Esophagus muscularis mucosa (tissue), 4 donors: ENCODE measurements around the gene SH3BP5. TPM values are rescaled to one million over a fixed set of nuclear protein-coding genes. Genes with fewer than 3 reads are reported as not detected.
"Not testable (repeated sequence)": the region's sequence is repeated elsewhere in the genome, so short reads cannot be mapped to it uniquely, and the experiment has no call there.

Source experiments
- DNase-seq: peaks from one replicate; pipeline ENCODE4 v3.0.0-alpha.2; 2017; ENCODE audit errors: extremely low spot score
- H3K27ac ChIP-seq, 4 donors: fragments of 200-600 bp; sonication (generic); replicated peaks in 1 of 4; 1 replicate in 3 of 4; 2 replicates in 1 of 4; pipeline ENCODE4 v1.5.1; 2016 to 2019; ENCODE audit warnings: mild to moderate bottlenecking in 1 of 4
- H3K27me3 ChIP-seq, 4 donors: fragments of 200-600 bp; sonication (generic); one replicate each; pipeline versions ENCODE4 v1.5.1 to v1.6.0; 2016 to 2019
- H3K36me3 ChIP-seq, 4 donors: fragments of 200-600 bp; sonication (generic); one replicate each; pipeline ENCODE4 v1.5.1; 2016 to 2019
- H3K4me1 ChIP-seq, 4 donors: fragments of 200-600 bp; sonication (generic); one replicate each; pipeline ENCODE4 v1.5.1; 2016 to 2019
- H3K4me3 ChIP-seq, 4 donors: fragments of 200-600 bp; sonication (generic); 1 replicate in 2 of 4; 2 replicates in 2 of 4; pipeline ENCODE4 v1.5.1; 2016 to 2019; ENCODE audit warnings: mild to moderate bottlenecking in 4 of 4, moderate library complexity in 1 of 4
- H3K9me3 ChIP-seq, 4 donors: fragments of 200-600 bp; sonication (generic); 1 replicate in 3 of 4; 2 replicates in 1 of 4; pipeline ENCODE4 v1.5.1; 2016 to 2019
- CTCF ChIP-seq, 3 experiments: fragments of 200-600 bp in 2 of 3; fragments of 450-650 bp in 1 of 3; sonication (generic) in 2 of 3; IDR thresholded peaks; one replicate each; pipeline ENCODE4 v1.5.1; 2017 to 2019; ENCODE audit warnings: antibody characterized with exemption in 3 of 3, mild to moderate bottlenecking in 2 of 3, moderate library complexity in 1 of 3
- EP300 ChIP-seq: sonication (generic); formaldehyde crosslinking; IDR thresholded peaks from one replicate; pipeline ENCODE4 v1.6.1; 2017; ENCODE audit warnings: antibody characterized with exemption
- POLR2A ChIP-seq: fragments of 450-650 bp; IDR thresholded peaks from one replicate; pipeline ENCODE4 v1.6.1; 2017; ENCODE audit warnings: antibody characterized with exemption, moderate library complexity, mild to moderate bottlenecking, low read depth
- POLR2AphosphoS5 ChIP-seq, 2 donors: sonication (generic); formaldehyde crosslinking; IDR thresholded peaks; one replicate each; pipeline ENCODE4 v1.6.1; 2017; ENCODE audit warnings: antibody characterized with exemption in 2 of 2
- WGBS: methylation state at CpG from one replicate; pipeline ENCODE4 v1.1.5; 2018; 5-methylcytosine and 5-hydroxymethylcytosine counted together
- intact Hi-C: fragments of 100-400 bp; cut with DNase I; formaldehyde crosslinking; loops from one replicate; pipeline ENCODE4 v1.15.1; 2023
- total RNA-seq, 4 donors: library from RNA; depleted of rRNA; stranded (reverse); fragments of >200 nt; gene quantifications; one replicate each; pipeline versions ENCODE4 v1.1.0 to v1.2.1, GENCODE V29; 2016

Gene SH3BP5
- total RNA-seq, 4 donors from 2014 or later = 26.2 to 56.5 (median 38.2) TPM

GRCh38 chr3:15354485-15354884, 22.1 kb upstream of the SH3BP5 start:
- TF ChIP-seq CTCF (IDR thresholded peaks at IDR 0.05) = no peak
- no peak for TF ChIP-seq EP300
- TF ChIP-seq POLR2AphosphoS5 (IDR thresholded peaks at IDR 0.05) = no peak
- no peak for TF ChIP-seq POLR2A
- WGBS = 81% methylated on average over 6 of the region's 6 CpGs
- H3K4me1 ChIP-seq = no peaks in the 10 kb centered on the region

GRCh38 chr3:15350141-15350540, 17.8 kb upstream of the SH3BP5 start:
- Histone ChIP-seq H3K4me1 (no peaks in the 10 kb centered on the region), H3K4me3 (no peak overlapping the region), H3K9me3 (peaks cover 0 to 9% (median 4%) of the 10 kb centered on the region in 4 donors), H3K27ac (no peak overlapping the region), H3K36me3 (no peaks in the 10 kb centered on the region), H3K27me3 (no peaks in the 10 kb centered on the region)
- TF ChIP-seq POLR2AphosphoS5 (IDR thresholded peaks at IDR 0.05) (no peak), EP300 (no peak), CTCF (IDR thresholded peaks at IDR 0.05) (no peak), POLR2A (no peak)
- intact Hi-C loops = no loop called here
- no peak for DNase-seq
- 93% methylated on average over 3 of the region's 3 CpGs for WGBS

More at GRCh38 chr3:15354485-15354884, 22.1 kb upstream of the SH3BP5 start:
- Histone ChIP-seq H3K27ac (no peak overlapping the region), H3K4me3 (no peak overlapping the region), H3K27me3 (no peaks in the 10 kb centered on the region), H3K36me3 (no peaks in the 10 kb centered on the region), H3K9me3 (peaks cover 0 to 9% (median 4%) of the 10 kb centered on the region in 4 donors)
- intact Hi-C loops = no loop called here
- no peak for DNase-seq

GRCh38 chr3:15349438-15349837, 17.1 kb upstream of the SH3BP5 start:
- intact Hi-C loops, H3K9me3 ChIP-seq, H3K36me3 ChIP-seq, H3K27me3 ChIP-seq, DNase-seq, H3K4me3 ChIP-seq, H3K27ac ChIP-seq, H3K4me1 ChIP-seq: not testable (repeated sequence)
- WGBS = 96% methylated on average over 5 of the region's 5 CpGs

GRCh38 chr3:15348246-15348645, 15.9 kb upstream of the SH3BP5 start:
- Histone ChIP-seq H3K4me3 (no peak overlapping the region), H3K27ac (no peak overlapping the region), H3K4me1 (no peaks in the 10 kb centered on the region), H3K27me3 (no peaks in the 10 kb centered on the region), H3K9me3 (peaks cover 0 to 11% (median 4%) of the 10 kb centered on the region in 4 donors), H3K36me3 (no peaks in the 10 kb centered on the region)
- no peak for DNase-seq
- intact Hi-C loops = no loop called here
- no peak for TF ChIP-seq POLR2AphosphoS5 (IDR thresholded peaks at IDR 0.05)
- TF ChIP-seq POLR2A = no peak
- TF ChIP-seq EP300 = no peak
- TF ChIP-seq CTCF (IDR thresholded peaks at IDR 0.05) = no peak
- 76% methylated on average over 1 of the region's 1 CpG for WGBS

- Histone ChIP-seq H3K27ac (no peak overlapping the region), H3K9me3 (peaks cover 0 to 14% (median 4%) of the 10 kb centered on the region in 4 donors), H3K27me3 (no peaks in the 10 kb centered on the region), H3K4me1 (no peaks in the 10 kb centered on the region), H3K4me3 (no peak overlapping the region), H3K36me3 (no peaks in the 10 kb centered on the region)
- TF ChIP-seq CTCF (IDR thresholded peaks at IDR 0.05) (no peak), POLR2AphosphoS5 (IDR thresholded peaks at IDR 0.05) (no peak), POLR2A (no peak), EP300 (no peak)
- intact Hi-C loops = no loop called here
- WGBS = 77% methylated on average over 3 of the region's 3 CpGs
- DNase-seq = no peak
Measured at GRCh38 chr3:15347737-15348110, 15.3 kb upstream of the SH3BP5 start.
